ENCODE data around the gene MCTP1. TPM values are rescaled to one million over a fixed set of nuclear protein-coding genes. Genes with fewer than 3 reads are reported as not detected.
A peak's percentile ranks its signal among the peaks of the same experiment; 100 is the strongest.

The MCTP1 gene
- polyA plus RNA-seq, 1 donor = 4.8 TPM

DNA sequence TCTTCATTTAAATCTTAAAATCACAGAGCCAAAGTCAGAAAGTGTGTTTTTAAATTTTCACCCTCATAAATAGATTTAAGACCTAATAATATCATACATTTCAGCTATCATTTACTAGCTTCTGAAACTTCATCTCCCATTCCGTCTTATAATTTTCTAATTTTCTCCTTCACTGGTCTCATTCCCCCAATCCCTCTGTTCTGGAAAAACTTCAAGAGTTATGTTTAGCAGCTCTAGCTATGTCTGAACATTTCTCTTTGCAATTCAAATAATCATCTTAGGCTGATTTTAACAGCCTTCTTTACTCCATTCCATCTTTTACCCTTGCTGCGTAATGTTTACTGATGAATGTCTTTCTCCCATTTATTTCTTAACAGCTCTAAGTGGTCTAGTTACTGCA lies 474.0 kb downstream of the MCTP1 start:
- Histone ChIP-seq H3K4me1 (ENCODE audit: control insufficient read depth, insufficient read depth, low read length) (no peaks in the 10 kb centered on the region), H3K27ac (ENCODE audit: low read length) (no peak overlapping the region), H3K4me3 (ENCODE audit: low read length) (no peak overlapping the region), H3K9me3 (ENCODE audit: control insufficient read depth, low read depth, low read length) (no peaks in the 10 kb centered on the region), H3K27me3 (ENCODE audit: control insufficient read depth, insufficient read depth, low read length) (no peaks in the 10 kb centered on the region), H3K36me3 (ENCODE audit: control insufficient read depth, insufficient read depth, low read length) (no peaks in the 10 kb centered on the region)
- no peak for DNase-seq
- 94% methylated on average over 2 of the region's 2 CpGs for WGBS (ENCODE audit: insufficient coverage, low lambda C conversion rate)

DNA sequence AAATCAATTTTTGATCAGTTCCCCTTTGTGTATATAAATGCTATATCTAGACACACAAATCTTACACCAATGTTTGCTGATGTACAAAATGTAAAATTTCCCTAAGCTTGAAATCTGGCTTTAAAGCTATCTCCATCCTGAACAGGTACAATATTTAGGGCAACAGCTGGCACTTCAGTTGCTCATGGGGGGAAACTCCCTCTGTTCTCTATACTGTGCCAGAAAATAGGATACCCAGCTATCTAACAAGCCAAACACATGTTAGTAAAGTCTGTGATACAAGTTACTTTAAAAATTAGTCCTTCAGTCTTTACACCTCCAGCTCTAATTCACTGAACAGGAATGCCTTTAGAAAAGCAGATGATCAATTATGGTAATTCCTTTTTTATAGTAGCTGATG lies 474.6 kb downstream of the MCTP1 start:
- Histone ChIP-seq H3K4me1 (ENCODE audit: control insufficient read depth, insufficient read depth, low read length) (no peaks in the 10 kb centered on the region), H3K36me3 (ENCODE audit: control insufficient read depth, insufficient read depth, low read length) (no peaks in the 10 kb centered on the region), H3K27ac (ENCODE audit: low read length) (no peak overlapping the region), H3K4me3 (ENCODE audit: low read length) (no peak overlapping the region), H3K27me3 (ENCODE audit: control insufficient read depth, insufficient read depth, low read length) (no peaks in the 10 kb centered on the region), H3K9me3 (ENCODE audit: control insufficient read depth, low read depth, low read length) (no peaks in the 10 kb centered on the region)
- no peak for DNase-seq

DNA sequence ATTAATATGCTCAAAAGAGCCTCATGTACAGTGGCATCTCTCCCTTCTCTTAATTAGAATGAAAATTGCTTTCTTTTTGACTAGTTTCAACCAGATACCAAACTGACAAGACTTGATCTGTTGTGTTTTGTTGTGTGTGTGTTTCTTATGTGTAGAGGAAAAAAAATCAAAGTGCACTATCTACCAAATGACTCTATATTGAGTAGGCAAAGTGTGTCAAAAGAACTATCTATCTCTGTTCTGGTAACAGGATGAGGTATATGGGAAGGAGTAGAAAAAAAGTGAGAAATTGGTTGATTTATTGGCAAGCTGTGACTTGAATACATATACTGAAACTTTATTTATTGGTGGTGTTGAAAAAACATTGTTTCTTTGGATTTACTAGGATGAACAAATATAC lies 476.4 kb downstream of the MCTP1 start:
- H3K4me3 ChIP-seq (ENCODE audit: low read length) = no peak overlapping the region
- no peaks in the 10 kb centered on the region for H3K4me1 ChIP-seq (ENCODE audit: control insufficient read depth, insufficient read depth, low read length)
- no peak for DNase-seq
- no peaks in the 10 kb centered on the region for H3K27me3 ChIP-seq (ENCODE audit: control insufficient read depth, insufficient read depth, low read length)
- no peak overlapping the region for H3K27ac ChIP-seq (ENCODE audit: low read length)
- no peaks in the 10 kb centered on the region for H3K36me3 ChIP-seq (ENCODE audit: control insufficient read depth, insufficient read depth, low read length)
- no peaks in the 10 kb centered on the region for H3K9me3 ChIP-seq (ENCODE audit: control insufficient read depth, low read depth, low read length)

DNA sequence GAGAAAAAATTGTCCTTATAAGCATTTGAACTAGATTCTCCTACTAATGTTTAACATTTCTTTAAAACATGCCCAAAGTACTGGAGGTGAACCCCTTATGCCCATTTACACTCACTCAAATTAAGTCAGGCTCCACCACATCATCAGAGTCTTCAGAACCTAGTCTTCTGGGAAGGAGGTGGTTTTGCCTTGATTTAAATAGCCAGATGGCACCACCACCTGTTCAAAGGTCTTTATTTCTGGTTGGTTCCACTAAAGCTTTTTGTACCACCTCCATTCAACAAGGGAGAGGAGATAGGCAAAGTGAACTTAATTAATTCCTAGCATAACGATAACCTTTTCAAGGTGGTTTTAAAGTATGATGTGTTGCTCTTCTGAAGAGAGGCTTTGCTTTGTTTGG lies 476.9 kb downstream of the MCTP1 start:
- no peak for DNase-seq
- H3K4me1 ChIP-seq (ENCODE audit: control insufficient read depth, insufficient read depth, low read length) = no peaks in the 10 kb centered on the region
- no peak overlapping the region for H3K27ac ChIP-seq (ENCODE audit: low read length)
- no CpG with 5 or more reads among the region's 1 CpG for WGBS (ENCODE audit: insufficient coverage, low lambda C conversion rate)
- H3K27me3 ChIP-seq (ENCODE audit: control insufficient read depth, insufficient read depth, low read length) = no peaks in the 10 kb centered on the region
- no peaks in the 10 kb centered on the region for H3K9me3 ChIP-seq (ENCODE audit: control insufficient read depth, low read depth, low read length)
- H3K36me3 ChIP-seq (ENCODE audit: control insufficient read depth, insufficient read depth, low read length) = no peaks in the 10 kb centered on the region
- no peak overlapping the region for H3K4me3 ChIP-seq (ENCODE audit: low read length)

DNA sequence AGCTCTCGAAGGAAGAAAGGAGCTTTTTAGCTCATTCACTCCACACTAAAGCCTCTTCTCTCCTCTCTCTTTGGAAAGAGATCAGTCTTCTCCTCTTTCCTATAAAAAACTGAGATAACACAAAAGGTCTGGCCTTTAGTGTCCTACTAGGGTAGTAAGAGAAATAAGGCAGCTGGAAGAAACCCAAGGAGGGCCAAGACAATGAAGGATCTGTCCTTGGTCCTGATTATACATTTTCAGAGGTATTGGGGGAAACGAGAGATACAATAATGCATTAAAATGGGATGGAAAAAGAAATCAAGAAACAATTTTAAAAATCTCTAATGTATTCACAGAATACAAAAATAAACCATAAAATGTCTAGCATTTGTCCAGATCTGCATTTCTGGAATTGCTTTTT lies 482.4 kb downstream of the MCTP1 start:
- Histone ChIP-seq H3K27me3 (ENCODE audit: control insufficient read depth, insufficient read depth, low read length) (no peaks in the 10 kb centered on the region), H3K36me3 (ENCODE audit: control insufficient read depth, insufficient read depth, low read length) (no peaks in the 10 kb centered on the region), H3K9me3 (ENCODE audit: control insufficient read depth, low read depth, low read length) (no peaks in the 10 kb centered on the region), H3K4me1 (ENCODE audit: control insufficient read depth, insufficient read depth, low read length) (no peaks in the 10 kb centered on the region), H3K27ac (ENCODE audit: low read length) (no peak overlapping the region), H3K4me3 (ENCODE audit: low read length) (no peak overlapping the region)
- 67% methylated on average over 1 of the region's 2 CpGs for WGBS (ENCODE audit: insufficient coverage, low lambda C conversion rate)
- no peak for DNase-seq

DNA sequence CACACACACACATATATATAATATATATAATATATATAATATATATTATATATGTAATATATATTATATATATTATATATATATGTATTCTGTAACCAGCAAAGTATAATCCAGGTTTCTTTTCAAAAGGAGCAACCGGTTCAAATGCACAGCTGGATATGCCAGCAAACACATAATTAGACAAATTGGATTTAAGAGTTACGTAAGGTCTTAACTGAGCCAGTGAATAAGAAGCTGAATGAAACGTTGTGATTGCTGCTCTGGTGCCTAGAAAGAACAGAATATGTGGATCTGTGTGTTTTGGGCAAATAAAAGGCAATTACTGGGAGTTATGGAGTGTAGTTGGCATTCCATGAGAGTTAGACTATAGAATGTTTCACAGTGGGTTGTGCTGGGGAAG lies 488.3 kb downstream of the MCTP1 start:
- no peaks in the 10 kb centered on the region for H3K9me3 ChIP-seq (ENCODE audit: control insufficient read depth, low read depth, low read length)
- no peak for DNase-seq
- WGBS (ENCODE audit: insufficient coverage, low lambda C conversion rate) = 83% methylated on average over 1 of the region's 3 CpGs

DNA sequence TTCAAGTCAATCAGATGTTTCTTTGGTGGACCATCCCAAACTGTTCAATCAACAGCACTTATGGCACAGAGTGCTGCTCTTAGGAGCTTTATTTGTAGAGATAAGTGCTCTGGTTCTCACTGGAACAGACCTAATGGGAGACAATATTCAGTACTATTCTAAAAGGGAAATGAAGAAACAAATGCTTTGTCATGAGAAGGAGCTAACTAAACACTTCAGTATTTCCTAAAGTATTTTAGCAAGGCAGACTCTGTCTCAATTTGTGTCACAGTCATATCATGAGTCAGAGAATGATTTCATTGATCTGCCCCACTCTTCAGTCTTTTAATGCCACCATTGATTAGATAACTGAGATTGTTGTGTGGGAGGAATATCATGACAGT lies 491.1 kb downstream of the MCTP1 start:
- Histone ChIP-seq H3K4me1 (ENCODE audit: control insufficient read depth, insufficient read depth, low read length) (no peaks in the 10 kb centered on the region), H3K27me3 (ENCODE audit: control insufficient read depth, insufficient read depth, low read length) (no peaks in the 10 kb centered on the region), H3K9me3 (ENCODE audit: control insufficient read depth, low read depth, low read length) (no peaks in the 10 kb centered on the region), H3K27ac (ENCODE audit: low read length) (no peak overlapping the region), H3K4me3 (ENCODE audit: low read length) (no peak overlapping the region), H3K36me3 (ENCODE audit: control insufficient read depth, insufficient read depth, low read length) (no peaks in the 10 kb centered on the region)
- no peak for DNase-seq

More for the DNA sequence above, 488.3 kb downstream of the MCTP1 start:
- no peak overlapping the region for H3K27ac ChIP-seq (ENCODE audit: low read length)
- H3K27me3 ChIP-seq (ENCODE audit: control insufficient read depth, insufficient read depth, low read length) = no peaks in the 10 kb centered on the region
- H3K4me3 ChIP-seq (ENCODE audit: low read length) = no peak overlapping the region
- H3K4me1 ChIP-seq (ENCODE audit: control insufficient read depth, insufficient read depth, low read length) = no peaks in the 10 kb centered on the region
- H3K36me3 ChIP-seq (ENCODE audit: control insufficient read depth, insufficient read depth, low read length) = no peaks in the 10 kb centered on the region

DNA sequence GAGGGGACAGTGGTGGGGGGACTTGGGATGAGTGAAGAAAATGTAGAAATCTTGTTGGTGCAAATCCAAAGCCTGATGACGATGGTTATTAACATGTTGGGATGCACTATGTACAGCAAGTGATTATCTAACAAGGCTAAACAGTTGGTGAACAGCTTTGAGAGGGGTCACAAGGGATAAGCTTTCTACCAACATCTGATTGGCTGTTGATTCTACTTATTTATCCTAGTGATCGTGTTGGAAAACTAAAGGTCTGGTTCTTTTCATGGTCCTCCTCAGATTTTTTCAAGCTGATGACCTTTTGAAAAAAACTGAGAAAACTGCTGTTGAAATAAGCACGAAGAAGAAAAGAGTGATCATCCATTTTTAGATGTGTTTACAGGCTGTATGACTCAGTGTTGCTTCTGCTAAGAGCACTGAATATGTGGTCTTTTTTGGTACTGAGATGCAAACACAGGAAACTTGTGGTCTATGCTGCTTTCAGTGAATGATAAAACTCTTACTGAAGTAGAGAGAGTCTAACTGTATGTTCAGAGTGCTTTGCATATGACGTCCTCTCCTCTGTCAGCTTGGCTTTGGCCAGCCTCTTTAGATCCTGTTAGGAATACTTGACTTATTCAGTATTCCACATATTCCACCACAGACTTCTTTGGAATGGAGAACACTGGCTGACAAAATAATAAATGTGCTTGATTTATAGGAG lies 491.6 kb downstream of the MCTP1 start:
- Histone ChIP-seq H3K4me3 (ENCODE audit: low read length) (no peak overlapping the region), H3K9me3 (ENCODE audit: control insufficient read depth, low read depth, low read length) (no peaks in the 10 kb centered on the region), H3K27ac (ENCODE audit: low read length) (no peak overlapping the region), H3K36me3 (ENCODE audit: control insufficient read depth, insufficient read depth, low read length) (no peaks in the 10 kb centered on the region), H3K4me1 (ENCODE audit: control insufficient read depth, insufficient read depth, low read length) (no peaks in the 10 kb centered on the region), H3K27me3 (ENCODE audit: control insufficient read depth, insufficient read depth, low read length) (no peaks in the 10 kb centered on the region)
- DNase-seq = peak; percentile 2 to 17
- WGBS (ENCODE audit: insufficient coverage, low lambda C conversion rate) = no CpG with 5 or more reads among the region's 4 CpGs

DNA sequence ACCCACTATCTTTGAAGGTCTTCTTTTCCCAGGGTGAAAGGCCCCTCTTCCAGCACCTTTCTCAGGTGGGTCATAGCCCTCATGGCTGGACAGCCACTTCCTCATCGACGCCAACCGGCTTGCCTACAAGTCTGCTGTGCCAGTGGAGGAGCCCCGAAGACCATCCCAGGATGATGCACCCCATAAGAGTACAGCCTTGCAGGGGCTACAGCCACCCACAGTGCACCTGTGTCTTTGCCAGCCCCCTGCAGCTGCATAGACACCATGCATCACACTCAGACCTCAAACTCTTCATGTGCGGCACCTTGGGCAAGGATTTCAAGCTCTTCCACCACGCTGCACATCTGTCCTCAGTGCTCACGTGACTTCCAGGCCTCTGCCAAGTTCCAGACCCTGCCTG lies 493.1 kb downstream of the MCTP1 start:
- no peak for DNase-seq
- no peaks in the 10 kb centered on the region for H3K36me3 ChIP-seq (ENCODE audit: control insufficient read depth, insufficient read depth, low read length)
- H3K4me1 ChIP-seq (ENCODE audit: control insufficient read depth, insufficient read depth, low read length) = no peaks in the 10 kb centered on the region
- WGBS (ENCODE audit: insufficient coverage, low lambda C conversion rate) = no CpG with 5 or more reads among the region's 7 CpGs
- H3K27me3 ChIP-seq (ENCODE audit: control insufficient read depth, insufficient read depth, low read length) = no peaks in the 10 kb centered on the region
- no peaks in the 10 kb centered on the region for H3K9me3 ChIP-seq (ENCODE audit: control insufficient read depth, low read depth, low read length)
- H3K27ac ChIP-seq (ENCODE audit: low read length) = no peak overlapping the region
- H3K4me3 ChIP-seq (ENCODE audit: low read length) = no peak overlapping the region

DNA sequence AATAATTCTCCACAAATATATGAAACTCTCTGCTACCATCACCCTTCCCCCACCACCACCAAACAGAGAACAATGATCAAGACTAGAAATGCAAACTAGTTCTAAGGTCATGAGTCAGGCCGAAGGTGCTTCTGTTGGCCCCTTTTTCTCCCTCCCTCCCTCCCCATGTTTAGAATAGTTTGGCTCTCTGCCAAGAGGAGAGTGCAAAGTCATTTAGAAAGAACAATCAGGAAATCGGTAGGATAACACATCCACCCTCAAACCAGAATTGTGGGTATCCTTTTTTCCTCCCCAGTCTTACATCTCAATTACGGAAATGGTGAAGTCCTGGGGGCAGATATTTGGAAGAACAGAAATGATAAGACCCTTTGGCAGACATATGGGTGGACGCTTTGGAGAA lies 496.4 kb downstream of the MCTP1 start:
- no peaks in the 10 kb centered on the region for H3K27me3 ChIP-seq (ENCODE audit: control insufficient read depth, insufficient read depth, low read length)
- no peak overlapping the region for H3K4me3 ChIP-seq (ENCODE audit: low read length)
- no CpG with 5 or more reads among the region's 4 CpGs for WGBS (ENCODE audit: insufficient coverage, low lambda C conversion rate)
- no peak overlapping the region for H3K27ac ChIP-seq (ENCODE audit: low read length)
- H3K9me3 ChIP-seq (ENCODE audit: control insufficient read depth, low read depth, low read length) = no peaks in the 10 kb centered on the region
- peak in 1 of 2 donors; percentile 6 for DNase-seq
- H3K36me3 ChIP-seq (ENCODE audit: control insufficient read depth, insufficient read depth, low read length) = no peaks in the 10 kb centered on the region
- no peaks in the 10 kb centered on the region for H3K4me1 ChIP-seq (ENCODE audit: control insufficient read depth, insufficient read depth, low read length)

DNA sequence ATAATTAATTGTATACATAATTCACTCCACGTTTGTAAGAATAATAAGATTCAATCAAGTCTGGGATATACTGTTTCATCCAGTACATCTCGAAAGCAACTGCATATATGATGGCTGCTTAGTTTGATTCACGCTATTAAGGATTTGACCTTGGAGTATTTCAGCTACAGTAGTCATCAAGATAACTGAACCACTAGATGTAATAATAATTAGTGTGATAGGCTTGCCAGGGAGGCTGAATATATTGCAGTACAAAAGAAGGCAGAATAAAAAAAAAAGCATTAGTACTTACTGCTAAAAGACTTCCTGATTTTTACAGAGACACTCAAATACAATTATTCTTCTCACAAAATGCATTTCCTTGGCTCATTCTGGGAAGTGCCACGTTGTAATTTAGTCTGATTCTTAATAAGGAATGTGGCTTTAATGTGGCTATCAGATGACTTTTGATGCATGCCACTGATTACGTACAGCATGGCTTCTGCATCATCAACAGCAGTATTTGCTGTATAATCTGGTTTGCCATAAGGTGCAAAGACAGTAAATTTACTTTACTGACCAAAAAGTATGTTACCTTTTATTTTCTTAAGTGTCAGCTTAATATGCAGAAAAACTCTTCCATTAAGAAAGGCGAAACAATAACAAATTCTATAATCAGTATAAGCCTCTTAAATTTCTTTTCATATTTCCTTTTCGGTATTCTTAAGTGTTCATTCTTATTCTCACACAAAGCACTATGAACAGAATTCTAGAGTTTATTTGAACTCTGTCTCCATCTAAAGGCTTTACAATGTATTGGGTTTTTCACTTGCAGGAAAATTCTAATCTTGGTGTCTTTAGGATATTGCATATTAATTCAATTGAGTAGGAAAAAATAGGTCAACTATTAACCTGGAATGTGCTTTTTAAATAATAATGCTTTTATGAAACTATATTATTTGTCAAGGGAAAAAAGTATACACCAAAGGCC lies 500.1 kb downstream of the MCTP1 start:
- H3K27ac ChIP-seq (ENCODE audit: low read length) = no peak overlapping the region
- no peaks in the 10 kb centered on the region for H3K27me3 ChIP-seq (ENCODE audit: control insufficient read depth, insufficient read depth, low read length)
- no peaks in the 10 kb centered on the region for H3K4me1 ChIP-seq (ENCODE audit: control insufficient read depth, insufficient read depth, low read length)
- no peaks in the 10 kb centered on the region for H3K9me3 ChIP-seq (ENCODE audit: control insufficient read depth, low read depth, low read length)
- H3K4me3 ChIP-seq (ENCODE audit: low read length) = no peak overlapping the region
- no peak for DNase-seq
- 73% methylated on average over 4 of the region's 7 CpGs for WGBS (ENCODE audit: insufficient coverage, low lambda C conversion rate)
- H3K36me3 ChIP-seq (ENCODE audit: control insufficient read depth, insufficient read depth, low read length) = no peaks in the 10 kb centered on the region

All from large intestine (tissue), 3 donors.